PFSK-1 (cell line): ENCODE measurements around the gene ALKAL2.

Source experiments
- FOXP2 ChIP-seq: optimal IDR thresholded peaks from 2 replicates; pipeline ENCODE3; 2011; ENCODE audit warnings: borderline replicate concordance, control low read depth, inconsistent platforms; ENCODE audit not compliant: insufficient read depth; ENCODE audit errors: extremely low read length, extremely low read depth
- POLR2AphosphoS5 ChIP-seq: IDR thresholded peaks from 2 replicates; pipeline ENCODE4 v1.6.1; 2012; ENCODE audit warnings: low read depth, mild to moderate bottlenecking, control low read depth, low read length, moderate library complexity
- REST ChIP-seq, 2 experiments: IDR thresholded peaks; 2 replicates each; pipeline versions ENCODE4 v1.6.1 to v1.8.0; 2011 to 2012; ENCODE audit warnings: low read depth in 2 of 2, low read length in 2 of 2, control low read depth in 1 of 2, inconsistent platforms in 1 of 2, mild to moderate bottlenecking in 1 of 2, moderate library complexity in 1 of 2; ENCODE audit not compliant: insufficient read depth in 1 of 2
- SIN3A ChIP-seq: IDR thresholded peaks from 2 replicates; pipeline ENCODE4 v1.6.1; 2012; ENCODE audit warnings: mild to moderate bottlenecking, low read length, moderate library complexity, borderline replicate concordance; ENCODE audit not compliant: insufficient read depth
- TAF1 ChIP-seq: IDR thresholded peaks from 2 replicates; pipeline ENCODE4 v1.6.1; 2012; ENCODE audit warnings: low read length, control low read depth, borderline replicate concordance; ENCODE audit not compliant: insufficient read depth

Gene ALKAL2

GRCh38 chr2:317501-318424 lies 29.9 kb upstream of the ALKAL2 start:
- no peak for TF ChIP-seq POLR2AphosphoS5
- no peak for TF ChIP-seq REST (IDR thresholded peaks at IDR 0.05; ENCODE audit: insufficient read depth in 1 of 2, low read depth in 2 of 2, low read length in 2 of 2)
- TF ChIP-seq FOXP2, result no peak
- TF ChIP-seq TAF1, result no peak
- TF ChIP-seq SIN3A, result no peak

GRCh38 chr2:316381-316780 lies 28.5 kb upstream of the ALKAL2 start:
- no peak for TF ChIP-seq REST (IDR thresholded peaks at IDR 0.05; ENCODE audit: insufficient read depth in 1 of 2, low read depth in 2 of 2, low read length in 2 of 2)
- no peak for TF ChIP-seq POLR2AphosphoS5
- no peak for TF ChIP-seq FOXP2

- no peak for TF ChIP-seq SIN3A
- TF ChIP-seq REST (IDR thresholded peaks at IDR 0.05; ENCODE audit: insufficient read depth in 1 of 2, low read depth in 2 of 2, low read length in 2 of 2), result no peak
- TF ChIP-seq POLR2AphosphoS5, result no peak
- no peak for TF ChIP-seq FOXP2
- no peak for TF ChIP-seq TAF1
Observed at GRCh38 chr2:314561-315336, 26.9 kb upstream of the ALKAL2 start.

- no peak for TF ChIP-seq FOXP2
- no peak for TF ChIP-seq POLR2AphosphoS5
- TF ChIP-seq REST (IDR thresholded peaks at IDR 0.05; ENCODE audit: insufficient read depth in 1 of 2, low read depth in 2 of 2, low read length in 2 of 2), result no peak
- no peak for TF ChIP-seq TAF1
- no peak for TF ChIP-seq SIN3A
Observed at GRCh38 chr2:313991-314390, 26.1 kb upstream of the ALKAL2 start.
